Right lobe of liver (tissue), 6 donors: ENCODE data around the gene TFF1. TPM values are rescaled to one million over a fixed set of nuclear protein-coding genes. Genes with fewer than 3 reads are reported as not detected.

Source experiments
- ATAC-seq, 4 donors: fragments of 200-7000 bp; cut with Tn5 transposase; one replicate each; pipeline ENCODE4 v1.9.1; 2020; ENCODE audit warnings: mild to moderate bottlenecking in 4 of 4, moderate library complexity in 4 of 4
- DNase-seq, 3 donors: peaks; one replicate each; pipeline ENCODE4 v3.0.0-alpha.2; 2020
- H3K27ac ChIP-seq, 3 donors: fragments of 200-600 bp; one replicate each; pipeline ENCODE4 v1.8.0; 2022
- H3K27me3 ChIP-seq, 2 donors: fragments of 200-600 bp; one replicate each; pipeline ENCODE4 v1.8.0; 2022
- H3K36me3 ChIP-seq, 4 donors: fragments of 200-600 bp; sonication (generic) in 1 of 4; one replicate each; pipeline versions ENCODE4 v1.5.1 to v1.8.0; 2017 to 2022; ENCODE audit warnings: control low read depth in 1 of 4
- H3K4me1 ChIP-seq, 4 donors: fragments of 200-600 bp; sonication (generic) in 1 of 4; one replicate each; pipeline versions ENCODE4 v1.5.1 to v1.8.0; 2017 to 2022; ENCODE audit warnings: control low read depth in 1 of 4
- H3K4me3 ChIP-seq, 3 donors: fragments of 200-600 bp; one replicate each; pipeline ENCODE4 v1.8.0; 2022
- H3K9me3 ChIP-seq, 4 donors: fragments of 200-600 bp; sonication (generic) in 1 of 4; one replicate each; pipeline versions ENCODE4 v1.5.1 to v1.8.0; 2017 to 2022; ENCODE audit warnings: control low read depth in 1 of 4
- CTCF ChIP-seq, 4 donors: fragments of 200-600 bp in 3 of 4; fragments of 450-650 bp in 1 of 4; IDR thresholded peaks; one replicate each; pipeline versions ENCODE4 v1.5.1 to v1.8.0; 2016 to 2022; ENCODE audit warnings: antibody characterized with exemption in 4 of 4, mild to moderate bottlenecking in 2 of 4
- POLR2A ChIP-seq: fragments of 450-650 bp; IDR thresholded peaks from one replicate; pipeline ENCODE4 v1.6.1; 2017; ENCODE audit warnings: antibody characterized with exemption, mild to moderate bottlenecking
- WGBS: methylation state at CpG from one replicate; pipeline ENCODE4 v1.1.6; 2018; ENCODE audit warnings: low coverage, low lambda C conversion rate; ENCODE audit not compliant: insufficient coverage; ENCODE audit errors: missing lambda C conversion rate; 5-methylcytosine and 5-hydroxymethylcytosine counted together
- intact Hi-C, 2 donors: fragments of 100-400 bp; cut with DNase I; formaldehyde crosslinking; loops; one replicate each; pipeline versions ENCODE4 v1.11.2 to v1.14.1; 2022
- total RNA-seq, 6 experiments: library from RNA; depleted of rRNA in 2 of 6; stranded (reverse); fragments of >200 nt in 2 of 6; fragmentation: NEBNext Ultra II Directional in 3 of 6; extraction: Animal tissue kit (Norgen Biotek cat#: 25700) in 3 of 6; gene quantifications; one replicate each; pipeline versions ENCODE4 v1.1.0 to v1.2.4, GENCODE V29; 2016 to 2023
- donor health status: DM: no; HTN: yes; CAD: no.
- donor health status: DM: no; HTN: no; CAD: no.
- donor health status: DM: no; HTN: no; CAD: no.
- donor health status: DM: no; HTN: yes; CAD: no.
- donor health status: DM: no; HTN: yes; CAD: no.

Gene TFF1
- total RNA-seq, 6 experiments from 2014 or later: not detected

DNA sequence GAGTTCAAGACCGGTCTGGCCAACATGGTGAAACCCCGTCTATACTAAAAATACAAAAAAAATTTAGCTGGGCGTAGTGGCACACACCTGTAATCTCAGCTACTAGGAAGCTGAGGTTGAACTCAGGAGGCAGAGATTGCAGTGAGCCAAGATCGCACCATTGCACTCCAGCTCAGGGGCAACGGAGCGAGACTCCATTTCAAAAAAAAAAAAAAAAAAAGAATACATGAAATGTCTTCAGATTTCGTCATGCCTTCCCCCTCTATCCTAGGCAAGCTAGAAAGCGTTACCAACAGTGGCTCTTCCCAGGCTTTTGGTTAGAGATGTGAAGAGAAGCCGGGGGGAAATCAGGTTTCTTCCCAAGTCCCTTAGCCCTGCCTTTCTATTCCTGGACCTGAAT, 3.6 kb downstream of the TFF1 start:
- DNase-seq (no peak), ATAC-seq (no peak)
- H3K27me3 ChIP-seq: no peaks in the 10 kb centered on the region
- H3K36me3 ChIP-seq: no peaks in the 10 kb centered on the region
- TF ChIP-seq POLR2A (no peak), CTCF (IDR thresholded peaks at IDR 0.05) (no peak)
- H3K9me3 ChIP-seq: no peaks in the 10 kb centered on the region
- no peak overlapping the region for H3K27ac ChIP-seq
- H3K4me1 ChIP-seq: no peaks in the 10 kb centered on the region
- WGBS: 55% methylated on average over 6 of the region's 9 CpGs
- intact Hi-C loops: no loop called here
- no peak overlapping the region for H3K4me3 ChIP-seq

DNA sequence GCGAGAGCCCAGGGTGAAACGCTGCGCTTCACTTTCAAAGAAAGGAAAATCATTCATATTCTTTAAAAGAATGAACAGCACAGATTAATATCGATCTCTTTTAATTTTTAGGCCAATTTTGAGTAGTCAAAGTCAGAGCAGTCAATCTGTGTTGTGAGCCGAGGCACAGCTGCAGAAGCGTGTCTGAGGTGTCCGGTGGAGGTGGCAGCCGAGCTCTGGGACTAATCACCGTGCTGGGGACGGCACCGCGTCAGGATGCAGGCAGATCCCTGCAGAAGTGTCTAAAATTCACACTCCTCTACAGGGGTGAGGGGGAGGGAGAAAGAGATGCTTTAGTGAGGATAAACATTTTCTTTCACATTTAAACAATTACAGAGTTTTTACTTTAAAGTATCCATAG, 4.1 kb downstream of the TFF1 start:
- no peaks in the 10 kb centered on the region for H3K36me3 ChIP-seq
- WGBS: 81% methylated on average over 12 of the region's 12 CpGs
- H3K4me3 ChIP-seq: no peak overlapping the region
- DNase-seq: peak in 1 of 3 donors; percentile 31
- intact Hi-C loops: no loop called here
- H3K27ac ChIP-seq: no peak overlapping the region
- no peaks in the 10 kb centered on the region for H3K27me3 ChIP-seq
- no peaks in the 10 kb centered on the region for H3K4me1 ChIP-seq
- H3K9me3 ChIP-seq: no peaks in the 10 kb centered on the region
- TF ChIP-seq POLR2A: no peak
- ATAC-seq: no peak

- H3K27ac ChIP-seq: no peak overlapping the region
- ATAC-seq (no peak), DNase-seq (peak in 1 of 3 donors; percentile 22)
- intact Hi-C loops: no loop called here
- TF ChIP-seq POLR2A (no peak), CTCF (IDR thresholded peaks at IDR 0.05) (no peak)
- 40% methylated on average over 1 of the region's 7 CpGs for WGBS
- no peak overlapping the region for H3K4me3 ChIP-seq
- H3K4me1 ChIP-seq: no peaks in the 10 kb centered on the region
- H3K27me3 ChIP-seq: no peaks in the 10 kb centered on the region
- no peaks in the 10 kb centered on the region for H3K36me3 ChIP-seq
- no peaks in the 10 kb centered on the region for H3K9me3 ChIP-seq
These were observed 5.0 kb downstream of the TFF1 start for GRCh38 chr21:42361286-42361685.

GRCh38 chr21:42360317-42360716, 6.0 kb downstream of the TFF1 start:
- 62% methylated on average over 2 of the region's 2 CpGs for WGBS
- intact Hi-C loops: no loop called here
- Histone ChIP-seq H3K27me3 (no peaks in the 10 kb centered on the region), H3K27ac (no peak overlapping the region), H3K4me1 (no peaks in the 10 kb centered on the region), H3K9me3 (no peaks in the 10 kb centered on the region), H3K4me3 (no peak overlapping the region), H3K36me3 (no peaks in the 10 kb centered on the region)
- TF ChIP-seq POLR2A: no peak
- no peak for TF ChIP-seq CTCF (IDR thresholded peaks at IDR 0.05)
- ATAC-seq (no peak), DNase-seq (peak in 1 of 3 donors; percentile 13)

DNA sequence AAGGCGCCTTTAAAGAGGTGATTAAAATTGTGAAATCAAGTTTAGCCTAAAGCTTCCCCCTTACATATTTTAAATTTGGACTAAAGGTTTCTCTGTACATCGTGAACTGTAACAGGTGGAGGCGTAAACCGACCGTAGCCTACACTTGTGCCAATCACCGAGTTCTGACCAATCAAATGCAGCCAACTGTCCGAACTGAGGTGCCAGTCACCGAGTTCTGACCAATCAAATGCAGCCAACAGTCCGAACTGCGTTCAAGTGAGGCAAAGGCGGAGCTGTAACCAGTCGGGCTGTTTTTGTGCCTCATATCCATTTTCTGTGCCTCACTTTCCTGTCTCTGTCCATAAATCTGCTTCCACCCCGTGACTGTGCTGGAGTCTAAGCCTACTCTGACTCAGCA, 7.4 kb downstream of the TFF1 start:
- TF ChIP-seq CTCF (IDR thresholded peaks at IDR 0.05) (no peak), POLR2A (no peak)
- ATAC-seq (no peak), DNase-seq (peak in 1 of 3 donors; percentile 16)
- intact Hi-C loops: no loop called here
- no peaks in the 10 kb centered on the region for H3K27me3 ChIP-seq
- no peaks in the 10 kb centered on the region for H3K4me1 ChIP-seq
- 69% methylated on average over 7 of the region's 13 CpGs for WGBS
- H3K9me3 ChIP-seq: no peaks in the 10 kb centered on the region
- no peak overlapping the region for H3K4me3 ChIP-seq
- H3K27ac ChIP-seq: no peak overlapping the region
- no peaks in the 10 kb centered on the region for H3K36me3 ChIP-seq
